PFSK-1 (cell line): Measurements from ENCODE around the gene TMEM132D.

ENCODE experiments used
- FOXP2 ChIP-seq: optimal IDR thresholded peaks from 2 replicates; pipeline ENCODE3; 2011; ENCODE audit warnings: borderline replicate concordance, control low read depth, inconsistent platforms; ENCODE audit not compliant: insufficient read depth; ENCODE audit errors: extremely low read length, extremely low read depth
- POLR2AphosphoS5 ChIP-seq: IDR thresholded peaks from 2 replicates; pipeline ENCODE4 v1.6.1; 2012; ENCODE audit warnings: low read depth, mild to moderate bottlenecking, control low read depth, low read length, moderate library complexity
- REST ChIP-seq, 2 experiments: IDR thresholded peaks; 2 replicates each; pipeline versions ENCODE4 v1.6.1 to v1.8.0; 2011 to 2012; ENCODE audit warnings: low read depth in 2 of 2, low read length in 2 of 2, control low read depth in 1 of 2, inconsistent platforms in 1 of 2, mild to moderate bottlenecking in 1 of 2, moderate library complexity in 1 of 2; ENCODE audit not compliant: insufficient read depth in 1 of 2
- SIN3A ChIP-seq: IDR thresholded peaks from 2 replicates; pipeline ENCODE4 v1.6.1; 2012; ENCODE audit warnings: mild to moderate bottlenecking, low read length, moderate library complexity, borderline replicate concordance; ENCODE audit not compliant: insufficient read depth
- TAF1 ChIP-seq: IDR thresholded peaks from 2 replicates; pipeline ENCODE4 v1.6.1; 2012; ENCODE audit warnings: low read length, control low read depth, borderline replicate concordance; ENCODE audit not compliant: insufficient read depth

TMEM132D gene

GRCh38 chr12:129082441-129082840 lies 821.4 kb downstream of the TMEM132D start:
- no peak for TF ChIP-seq FOXP2
- no peak for TF ChIP-seq POLR2AphosphoS5
- no peak for TF ChIP-seq SIN3A
- TF ChIP-seq TAF1, result no peak
- no peak for TF ChIP-seq REST (IDR thresholded peaks at IDR 0.05; ENCODE audit: insufficient read depth in 1 of 2, low read depth in 2 of 2, low read length in 2 of 2)

DNA sequence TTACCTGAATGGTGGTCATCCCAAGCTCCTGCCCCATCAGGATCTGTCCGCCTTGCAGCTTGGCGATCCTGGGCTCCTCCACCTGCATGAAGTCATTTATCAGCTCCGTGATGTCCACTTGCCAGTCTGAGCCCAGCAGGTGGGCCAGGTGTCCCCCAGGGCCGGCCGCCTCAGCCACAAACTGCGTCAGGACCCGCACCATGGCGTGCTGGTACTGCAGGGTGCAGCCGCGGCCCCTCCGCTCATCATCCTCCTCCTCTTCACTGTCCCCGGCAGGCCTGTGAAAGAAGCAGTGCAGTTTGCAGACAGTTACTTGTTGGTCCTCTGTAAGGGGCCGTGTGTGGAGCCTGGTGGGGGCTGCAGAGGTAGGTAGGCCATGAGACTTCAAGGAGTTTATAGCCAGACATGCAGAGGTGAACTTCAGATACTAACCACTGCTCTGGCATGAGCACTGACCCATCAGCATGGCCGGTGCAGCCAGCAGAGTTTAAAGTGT lies 822.0 kb downstream of the TMEM132D start:
- TF ChIP-seq REST (IDR thresholded peaks at IDR 0.05; ENCODE audit: insufficient read depth in 1 of 2, low read depth in 2 of 2, low read length in 2 of 2), result no peak
- TF ChIP-seq POLR2AphosphoS5, result no peak
- no peak for TF ChIP-seq SIN3A
- TF ChIP-seq FOXP2, result no peak
- no peak for TF ChIP-seq TAF1

DNA sequence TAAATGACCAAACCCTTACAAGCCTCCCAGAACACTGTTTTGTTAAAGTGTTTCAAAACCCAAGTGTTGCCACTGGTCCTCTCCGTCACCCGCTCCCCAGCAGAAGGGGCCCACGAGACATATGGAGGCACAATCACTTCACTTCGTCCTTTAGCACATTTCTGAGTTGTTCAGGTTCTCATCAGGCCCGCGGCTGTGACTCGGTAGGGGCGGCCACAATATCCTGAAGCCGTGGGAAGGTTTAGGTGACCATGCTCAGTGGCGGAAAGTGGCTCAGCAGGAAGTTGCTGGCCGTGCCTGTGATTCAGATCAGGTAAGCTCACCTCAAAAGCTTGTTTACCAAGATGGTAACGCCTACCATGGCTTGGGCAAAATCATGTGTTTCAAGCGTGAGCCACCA lies 823.0 kb downstream of the TMEM132D start:
- no peak for TF ChIP-seq TAF1
- TF ChIP-seq SIN3A, result no peak
- no peak for TF ChIP-seq REST (IDR thresholded peaks at IDR 0.05; ENCODE audit: insufficient read depth in 1 of 2, low read depth in 2 of 2, low read length in 2 of 2)
- no peak for TF ChIP-seq POLR2AphosphoS5
- no peak for TF ChIP-seq FOXP2

GRCh38 chr12:129080391-129080790 lies 823.4 kb downstream of the TMEM132D start:
- TF ChIP-seq REST (IDR thresholded peaks at IDR 0.05; ENCODE audit: insufficient read depth in 1 of 2, low read depth in 2 of 2, low read length in 2 of 2) (no peak), TAF1 (no peak), SIN3A (no peak), POLR2AphosphoS5 (no peak), FOXP2 (no peak)

GRCh38 chr12:129079719-129080118 lies 824.1 kb downstream of the TMEM132D start:
- TF ChIP-seq TAF1 (no peak), FOXP2 (no peak), POLR2AphosphoS5 (no peak), SIN3A (no peak), REST (IDR thresholded peaks at IDR 0.05; ENCODE audit: insufficient read depth in 1 of 2, low read depth in 2 of 2, low read length in 2 of 2) (no peak)
